Thyroid gland (tissue), 4 donors: ENCODE data around the gene KRT5. TPM values are rescaled to one million over a fixed set of nuclear protein-coding genes. Genes with fewer than 3 reads are reported as not detected.

Source experiments
- DNase-seq, 2 donors: peaks; one replicate each; pipeline ENCODE4 v3.0.0-alpha.2; 2019
- H3K27ac ChIP-seq, 3 donors: fragments of 200-600 bp; sonication (generic); 1 replicate in 2 of 3; 2 replicates in 1 of 3; pipeline ENCODE4 v1.5.1; 2016 to 2019; ENCODE audit warnings: mild to moderate bottlenecking in 1 of 3, moderate library complexity in 1 of 3
- H3K27me3 ChIP-seq: fragments of 200-600 bp; sonication (generic); one replicate; pipeline ENCODE4 v1.5.1; 2019
- H3K36me3 ChIP-seq, 2 donors: fragments of 200-600 bp; sonication (generic); one replicate each; pipeline ENCODE4 v1.5.1; 2016 to 2019
- H3K4me1 ChIP-seq, 2 donors: fragments of 200-600 bp; sonication (generic); one replicate each; pipeline ENCODE4 v1.5.1; 2017 to 2019
- H3K4me3 ChIP-seq, 3 donors: fragments of 200-600 bp; sonication (generic); replicated peaks in 1 of 3; 1 replicate in 2 of 3; 2 replicates in 1 of 3; pipeline ENCODE4 v1.5.1; 2016; ENCODE audit warnings: mild to moderate bottlenecking in 1 of 3
- H3K9me3 ChIP-seq: fragments of 200-600 bp; sonication (generic); one replicate; pipeline ENCODE4 v1.5.1; 2017
- CTCF ChIP-seq, 6 experiments: fragments of 200-600 bp in 3 of 6; fragments of 450-650 bp in 3 of 6; sonication (generic) in 3 of 6; IDR thresholded peaks; one replicate each; pipeline ENCODE4 v1.5.1; 2016 to 2019; ENCODE audit warnings: antibody characterized with exemption in 6 of 6, mild to moderate bottlenecking in 2 of 6, inconsistent platforms in 1 of 6, moderate library complexity in 1 of 6
- POLR2A ChIP-seq, 2 donors: fragments of 450-650 bp; IDR thresholded peaks; one replicate each; pipeline ENCODE4 v1.6.1; 2017; ENCODE audit warnings: antibody characterized with exemption in 2 of 2, mild to moderate bottlenecking in 2 of 2, moderate library complexity in 1 of 2
- WGBS, 2 donors: methylation state at CpG; one replicate each; pipeline ENCODE4 v1.1.5; 2017; 5-methylcytosine and 5-hydroxymethylcytosine counted together
- intact Hi-C: fragments of 100-400 bp; cut with DNase I; formaldehyde crosslinking; loops from one replicate; pipeline ENCODE4 v1.15.1; 2023
- total RNA-seq, 4 donors: library from RNA; depleted of rRNA; stranded (reverse); fragments of >200 nt; gene quantifications; one replicate each; pipeline ENCODE4 v1.2.3, GENCODE V29; 2016

KRT5 gene
- total RNA-seq, 4 donors from 2014 or later, result 1.4 TPM; not detected in 3

- intact Hi-C loops, result no loop called here
- H3K9me3 ChIP-seq, result no peaks in the 10 kb centered on the region
- no peak for DNase-seq
- TF ChIP-seq CTCF (IDR thresholded peaks at IDR 0.05) (no peak), POLR2A (IDR thresholded peaks at IDR 0.05) (no peak)
- no peak overlapping the region for H3K4me3 ChIP-seq
- 89 to 98% methylated on average over 4 of the region's 4 CpGs for WGBS, 2 donors
- peaks cover 0 to 12% of the 10 kb centered on the region in 2 donors for H3K4me1 ChIP-seq
- H3K27me3 ChIP-seq, result no peaks in the 10 kb centered on the region
- no peak overlapping the region for H3K27ac ChIP-seq
- H3K36me3 ChIP-seq, result no peaks in the 10 kb centered on the region
Observed at GRCh38 chr12:52523824-52524223, 3.6 kb upstream of the KRT5 start.

- no peaks in the 10 kb centered on the region for H3K36me3 ChIP-seq
- WGBS, 2 donors, result 55 to 64% methylated on average over 10 of the region's 10 CpGs
- no peak overlapping the region for H3K4me3 ChIP-seq
- no peak overlapping the region for H3K27ac ChIP-seq
- no peaks in the 10 kb centered on the region for H3K27me3 ChIP-seq
- no peaks in the 10 kb centered on the region for H3K9me3 ChIP-seq
- peak; percentile 50 to 70 for DNase-seq
- TF ChIP-seq CTCF (IDR thresholded peaks at IDR 0.05), result no peak
- no peak for TF ChIP-seq POLR2A (IDR thresholded peaks at IDR 0.05)
- peaks cover 0 to 12% of the 10 kb centered on the region in 2 donors for H3K4me1 ChIP-seq
- intact Hi-C loops, result no loop called here
Observed at GRCh38 chr12:52522346-52523011, 2.3 kb upstream of the KRT5 start.

- WGBS, 2 donors, result 74 to 82% methylated on average over 10 of the region's 10 CpGs
- H3K36me3 ChIP-seq, result no peaks in the 10 kb centered on the region
- no peak for DNase-seq
- H3K4me1 ChIP-seq, result peaks cover 0 to 12% of the 10 kb centered on the region in 2 donors
- TF ChIP-seq POLR2A (IDR thresholded peaks at IDR 0.05), result no peak
- no peak for TF ChIP-seq CTCF (IDR thresholded peaks at IDR 0.05)
- no peaks in the 10 kb centered on the region for H3K9me3 ChIP-seq
- no peaks in the 10 kb centered on the region for H3K27me3 ChIP-seq
- H3K27ac ChIP-seq, result no peak overlapping the region
- intact Hi-C loops, result no loop called here
- no peak overlapping the region for H3K4me3 ChIP-seq
Observed at GRCh38 chr12:52521568-52522266, 1.5 kb upstream of the KRT5 start.

- Histone ChIP-seq H3K27ac (no peak overlapping the region), H3K27me3 (no peaks in the 10 kb centered on the region), H3K9me3 (no peaks in the 10 kb centered on the region), H3K36me3 (no peaks in the 10 kb centered on the region), H3K4me1 (peaks cover 0 to 12% of the 10 kb centered on the region in 2 donors), H3K4me3 (no peak overlapping the region)
- TF ChIP-seq POLR2A (IDR thresholded peaks at IDR 0.05), result no peak
- TF ChIP-seq CTCF (IDR thresholded peaks at IDR 0.05), result no peak
- 79 to 86% methylated on average over 10 of the region's 10 CpGs for WGBS, 2 donors
- no peak for DNase-seq
- intact Hi-C loops, result no loop called here
Observed at GRCh38 chr12:52521175-52521567, 977 bp upstream of the KRT5 start.

- Histone ChIP-seq H3K27me3 (no peaks in the 10 kb centered on the region), H3K4me1 (peaks cover 0 to 12% of the 10 kb centered on the region in 2 donors), H3K9me3 (no peaks in the 10 kb centered on the region), H3K4me3 (no peak overlapping the region), H3K36me3 (no peaks in the 10 kb centered on the region), H3K27ac (no peak overlapping the region)
- no peak for DNase-seq
- intact Hi-C loops, result no loop called here
- 77 to 85% methylated on average over 3 of the region's 3 CpGs for WGBS, 2 donors
- no peak for TF ChIP-seq CTCF (IDR thresholded peaks at IDR 0.05)
- no peak for TF ChIP-seq POLR2A (IDR thresholded peaks at IDR 0.05)
Observed at GRCh38 chr12:52519387-52519703, 849 bp downstream of the KRT5 start.
